Cerebellar cortex (tissue), 1 donor: ENCODE measurements around the gene LMBR1.
"Not testable (repeated sequence)": the region's sequence is repeated elsewhere in the genome, so short reads cannot be mapped to it uniquely, and the experiment has no call there.

Experiments used
- DNase-seq: peaks from one replicate; pipeline ENCODE4 v3.0.0-alpha.2; 2015; ENCODE audit warnings: low spot score

LMBR1 gene, protein sequence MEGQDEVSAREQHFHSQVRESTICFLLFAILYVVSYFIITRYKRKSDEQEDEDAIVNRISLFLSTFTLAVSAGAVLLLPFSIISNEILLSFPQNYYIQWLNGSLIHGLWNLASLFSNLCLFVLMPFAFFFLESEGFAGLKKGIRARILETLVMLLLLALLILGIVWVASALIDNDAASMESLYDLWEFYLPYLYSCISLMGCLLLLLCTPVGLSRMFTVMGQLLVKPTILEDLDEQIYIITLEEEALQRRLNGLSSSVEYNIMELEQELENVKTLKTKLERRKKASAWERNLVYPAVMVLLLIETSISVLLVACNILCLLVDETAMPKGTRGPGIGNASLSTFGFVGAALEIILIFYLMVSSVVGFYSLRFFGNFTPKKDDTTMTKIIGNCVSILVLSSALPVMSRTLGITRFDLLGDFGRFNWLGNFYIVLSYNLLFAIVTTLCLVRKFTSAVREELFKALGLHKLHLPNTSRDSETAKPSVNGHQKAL

DNA sequence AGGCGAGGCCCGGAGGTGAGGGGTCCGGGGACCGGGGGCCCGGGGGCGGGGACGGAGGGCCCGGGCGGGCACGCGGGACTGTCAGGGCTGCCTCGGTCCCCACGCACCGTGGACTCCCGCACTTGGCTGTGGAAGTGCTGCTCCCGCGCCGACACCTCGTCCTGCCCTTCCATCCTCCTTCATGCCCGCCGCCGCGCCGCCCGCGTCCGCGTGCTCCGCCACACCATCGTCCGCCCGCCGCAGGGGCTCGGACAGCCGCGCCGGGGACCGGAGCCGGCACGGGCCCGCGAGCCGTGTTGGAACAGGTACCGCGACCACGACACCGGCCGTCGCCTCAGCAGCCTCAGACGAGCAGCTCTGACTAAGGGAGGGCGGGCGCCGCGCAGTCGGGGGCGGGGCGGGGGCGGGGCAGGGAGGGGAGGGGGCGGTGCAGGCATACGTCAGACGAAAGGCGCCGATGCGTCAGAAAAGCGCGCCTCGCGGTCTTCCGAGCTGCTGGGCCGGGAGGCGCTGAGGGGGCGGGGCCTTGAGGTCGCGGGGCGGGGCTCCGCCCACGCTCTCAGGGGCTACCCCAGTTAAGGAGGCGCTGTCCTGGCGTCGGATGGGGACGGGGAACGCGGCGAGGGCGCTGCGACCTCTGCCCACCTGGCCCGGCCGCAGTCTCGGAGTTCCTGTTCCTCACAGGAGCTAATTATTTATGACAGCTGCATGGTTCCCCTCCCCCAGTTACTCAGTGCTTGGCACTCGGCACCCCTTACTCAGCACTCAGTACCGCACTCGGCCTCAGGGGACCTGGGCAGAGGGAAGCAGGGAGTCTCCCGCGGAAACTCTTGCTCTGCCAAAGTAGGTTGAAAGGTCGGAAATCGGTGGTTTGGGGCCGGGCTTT, at the start of gene LMBR1:
LMBR1 (minus strand) TSS at position 363 of the 886 bp plus-strand sequence; CDS start at position 173, 190 bp downstream.
- peak; percentile 91 for DNase-seq

DNA sequence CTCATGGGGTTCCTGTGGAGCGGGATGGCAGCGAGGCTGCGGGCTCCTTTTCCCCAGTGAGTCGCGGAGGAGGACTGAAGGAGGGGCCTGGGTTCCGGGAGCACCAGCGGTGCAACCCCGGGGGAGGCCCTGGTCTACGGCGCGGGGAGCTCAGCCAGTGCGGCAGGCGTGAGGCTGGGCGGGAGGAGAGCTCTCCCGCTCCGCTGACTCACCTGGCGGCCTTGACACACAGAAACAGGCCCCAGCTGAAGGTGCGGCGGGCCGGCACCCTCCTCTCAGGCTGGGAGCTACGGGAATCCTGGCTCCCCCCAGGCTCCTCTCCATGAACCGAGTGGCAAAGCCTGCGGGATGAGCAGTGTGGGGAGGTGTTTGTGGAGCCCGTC, 49.7 kb upstream of the LMBR1 start:
- DNase-seq = peak; percentile 13

DNA sequence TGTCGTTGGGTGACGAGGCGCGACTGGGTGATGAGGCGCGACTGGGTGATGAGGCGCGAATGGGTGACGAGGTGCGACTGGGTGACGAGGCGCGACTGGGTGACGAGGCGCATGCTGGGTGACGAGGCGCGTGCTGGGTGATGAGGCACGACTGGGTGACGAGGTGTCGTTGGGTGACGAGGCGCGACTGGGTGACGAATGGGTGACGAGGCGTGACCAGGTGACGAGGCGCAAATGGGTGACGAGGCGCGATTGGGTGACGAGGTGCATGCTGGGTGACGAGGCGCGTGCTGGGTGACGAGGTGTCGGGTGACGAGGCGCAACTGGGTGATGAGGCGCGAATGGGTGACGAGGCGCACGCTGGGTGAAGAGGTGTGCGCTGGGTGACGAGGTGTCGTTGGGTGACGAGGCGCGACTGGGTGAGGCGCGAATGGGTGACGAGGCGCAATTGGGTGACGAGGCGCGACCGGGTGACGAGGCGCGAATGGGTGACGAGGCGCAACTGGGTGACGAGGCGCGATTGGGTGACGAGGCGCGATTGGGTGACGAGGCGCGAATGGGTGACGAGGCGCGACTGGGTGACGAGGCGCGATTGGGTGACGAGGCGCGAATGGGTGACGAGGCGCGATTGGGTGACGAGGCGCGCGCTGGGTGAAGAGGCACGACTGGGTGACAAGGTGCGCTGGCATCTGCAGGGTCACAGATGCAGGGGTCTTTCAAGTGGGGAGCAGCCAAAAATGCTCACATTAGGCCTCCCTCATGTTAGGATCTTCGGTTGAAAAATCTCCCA, 48.6 kb upstream of the LMBR1 start:
- no peak for DNase-seq

DNA sequence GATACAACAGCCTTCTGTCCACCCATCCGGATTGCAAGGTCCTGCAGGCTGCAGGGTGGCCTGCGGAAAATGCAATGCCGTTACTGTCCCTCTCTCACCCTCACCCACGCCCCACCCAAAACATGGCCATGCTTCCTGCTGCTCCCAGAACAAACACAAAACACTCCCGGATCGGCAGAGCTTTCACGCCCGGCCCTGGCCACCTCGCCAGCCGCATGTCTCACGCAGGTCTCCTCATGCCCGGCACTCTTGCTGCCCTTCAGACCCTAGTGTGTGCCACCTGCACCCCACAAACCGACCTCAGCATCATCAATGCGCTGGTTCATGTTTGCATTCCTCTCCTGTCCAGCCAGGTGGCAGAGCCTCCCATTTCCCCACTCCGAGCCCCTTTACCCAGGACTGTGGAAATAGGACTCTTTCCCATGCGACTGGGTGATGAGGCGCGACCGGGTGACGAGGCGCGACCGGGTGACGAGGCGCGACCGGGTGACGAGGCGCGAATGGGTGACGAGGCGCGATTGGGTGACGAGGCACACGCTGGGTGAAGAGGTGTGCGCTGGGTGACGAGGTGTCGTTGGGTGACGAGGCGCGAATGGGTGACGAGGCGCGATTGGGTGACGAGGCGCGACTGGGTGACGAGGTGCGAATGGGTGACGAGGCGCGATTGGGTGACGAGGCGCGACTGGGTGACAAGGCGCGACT, 47.6 kb upstream of the LMBR1 start:
- DNase-seq = no peak

DNA sequence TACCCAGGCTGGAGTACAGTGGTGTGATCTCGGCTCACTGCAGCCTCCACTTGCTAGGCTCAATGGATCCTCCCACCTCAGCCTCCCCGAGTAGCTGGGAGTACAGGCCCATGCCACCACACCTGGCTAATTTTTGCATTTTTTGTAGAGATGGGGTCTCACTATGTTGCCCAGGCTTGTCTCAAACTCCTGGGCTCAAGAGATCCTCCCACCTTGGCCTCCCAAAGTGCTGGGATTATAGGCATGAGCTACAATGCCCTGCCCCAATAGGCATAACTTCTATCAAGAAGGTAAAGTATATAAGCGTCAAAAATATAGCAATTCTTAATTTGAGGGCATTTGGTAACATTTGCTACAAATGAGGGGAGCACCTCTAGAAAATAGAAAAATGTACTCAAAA, 43.8 kb upstream of the LMBR1 start:
- DNase-seq = not testable (repeated sequence)

DNA sequence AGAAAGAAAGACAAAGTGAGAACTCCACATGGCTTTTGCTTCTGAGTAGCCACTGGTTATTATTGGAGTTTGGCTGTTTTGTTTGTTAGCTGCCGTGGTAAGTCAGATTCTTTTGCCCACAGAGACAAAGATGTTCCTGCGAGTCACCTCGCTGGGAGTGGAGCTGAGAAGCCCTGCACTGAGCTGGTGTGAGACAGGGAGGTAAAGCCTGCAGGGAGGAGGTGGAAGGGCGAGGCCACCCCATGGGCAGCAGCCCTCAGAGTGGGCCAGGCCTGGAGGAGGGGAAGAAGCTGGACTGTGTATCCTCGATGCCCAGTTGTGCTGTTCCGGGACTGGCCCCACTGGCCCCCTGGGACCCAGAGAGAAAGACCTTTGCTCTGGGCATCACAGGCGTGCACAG, 42.3 kb upstream of the LMBR1 start:
- DNase-seq = no peak

DNA sequence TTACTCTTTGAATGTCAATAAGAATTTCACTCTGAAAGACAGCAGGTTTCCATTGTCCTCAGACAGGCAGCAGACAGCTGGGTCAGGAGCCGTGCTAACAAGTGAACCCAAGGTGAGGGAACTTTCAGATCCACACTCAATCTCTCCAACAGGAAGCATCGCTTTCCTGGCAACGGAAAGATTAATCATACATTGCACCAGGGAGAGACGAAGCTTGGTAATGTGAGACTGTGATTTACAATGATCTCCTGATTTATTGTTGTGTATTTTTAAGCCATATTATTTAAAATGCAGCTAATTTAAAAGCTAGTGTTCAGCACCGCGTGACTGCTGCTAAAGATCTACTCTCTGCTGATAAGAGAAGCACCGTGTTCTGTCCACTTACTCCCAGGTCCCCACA, 39.0 kb upstream of the LMBR1 start:
- DNase-seq = no peak

DNA sequence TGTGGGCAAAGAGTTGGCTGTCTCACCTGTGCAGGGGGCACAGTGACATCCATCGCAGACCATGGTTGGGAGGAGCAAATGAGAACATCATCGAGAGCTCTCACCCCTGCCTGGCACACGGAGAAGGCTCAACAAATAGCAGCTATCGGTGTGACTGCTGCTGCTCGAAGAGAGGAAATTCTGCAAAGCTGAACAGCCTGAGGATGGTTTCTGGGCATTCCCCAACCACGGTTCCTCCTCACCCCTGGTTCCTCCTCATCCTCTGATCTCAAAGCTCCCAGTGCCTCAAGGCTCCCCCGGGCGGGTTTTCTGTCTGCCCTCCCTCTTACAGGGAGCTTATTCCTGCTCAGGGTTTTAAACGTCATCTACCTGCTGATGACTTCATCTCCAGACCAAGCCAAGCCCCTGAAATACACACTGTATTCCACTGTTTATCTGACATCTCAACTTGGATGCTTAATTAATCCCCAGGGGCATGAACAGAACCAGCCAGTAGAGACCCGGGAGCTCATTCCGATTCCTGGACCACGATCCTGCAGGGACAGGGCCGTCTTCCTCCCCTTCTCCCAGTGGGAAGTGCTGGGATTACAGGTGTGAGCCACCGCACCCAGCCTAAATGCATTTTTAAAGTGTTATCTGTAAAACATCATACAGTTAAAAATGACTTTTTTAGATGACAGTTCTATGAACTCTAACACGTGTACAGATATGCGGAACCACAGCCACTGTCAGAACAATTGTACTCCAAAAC, 37.0 kb upstream of the LMBR1 start:
- no peak for DNase-seq

DNA sequence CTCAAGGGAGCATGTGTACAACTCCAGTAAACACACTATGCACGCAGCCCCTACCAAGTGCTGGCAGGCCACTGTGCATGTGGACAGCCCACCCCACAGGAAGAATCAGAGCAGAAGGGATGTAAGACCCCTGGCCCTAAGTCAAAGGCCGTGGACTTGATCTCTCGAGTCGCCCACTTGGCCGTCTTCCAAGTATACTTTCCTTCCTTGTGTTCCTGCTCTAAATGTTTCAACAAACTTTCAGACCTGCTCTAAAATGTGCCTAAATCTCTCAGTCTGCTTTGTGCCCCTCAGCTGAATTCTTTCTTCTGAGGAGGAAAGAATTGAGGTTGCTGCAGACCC, 35.4 kb upstream of the LMBR1 start:
- DNase-seq = no peak

DNA sequence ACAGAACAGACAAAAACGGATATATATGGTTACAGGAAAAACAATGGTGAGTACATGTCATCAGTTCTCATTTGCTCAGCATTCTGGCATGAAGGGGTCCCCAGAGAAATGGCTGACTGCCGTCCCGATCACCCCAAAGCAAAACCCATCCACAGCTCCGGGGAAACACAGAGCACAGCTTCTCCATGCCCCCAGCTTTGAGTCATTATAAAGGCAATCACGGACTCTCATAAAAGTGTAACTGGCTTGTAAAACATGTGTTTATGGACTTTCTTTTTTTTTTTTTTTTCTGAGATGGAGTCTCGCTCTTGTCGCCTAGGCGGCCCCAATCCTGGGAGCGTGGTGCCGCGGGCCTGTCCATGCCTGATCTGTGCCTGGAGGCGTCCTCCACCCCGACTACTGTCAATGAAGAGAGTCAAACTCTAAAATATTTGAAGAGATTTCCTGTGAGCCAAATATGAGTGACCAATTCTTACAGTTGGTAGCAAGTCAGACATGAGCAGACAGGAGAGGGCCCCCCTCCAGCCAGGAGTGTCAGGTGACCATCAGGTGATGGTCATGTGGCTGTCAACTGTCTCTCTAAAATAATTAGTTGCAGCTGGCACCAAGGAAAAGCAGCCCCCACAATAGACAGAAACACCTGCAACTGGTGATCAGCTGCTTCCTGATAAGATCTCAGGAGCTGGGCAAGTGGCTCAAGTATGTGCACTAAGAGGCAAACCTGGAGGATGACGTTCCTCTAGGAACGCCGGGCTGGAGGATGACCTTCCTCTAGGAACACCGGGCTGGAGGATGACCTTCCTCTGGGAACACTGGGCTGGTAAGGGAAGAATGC, 34.8 kb upstream of the LMBR1 start:
- no peak for DNase-seq

DNA sequence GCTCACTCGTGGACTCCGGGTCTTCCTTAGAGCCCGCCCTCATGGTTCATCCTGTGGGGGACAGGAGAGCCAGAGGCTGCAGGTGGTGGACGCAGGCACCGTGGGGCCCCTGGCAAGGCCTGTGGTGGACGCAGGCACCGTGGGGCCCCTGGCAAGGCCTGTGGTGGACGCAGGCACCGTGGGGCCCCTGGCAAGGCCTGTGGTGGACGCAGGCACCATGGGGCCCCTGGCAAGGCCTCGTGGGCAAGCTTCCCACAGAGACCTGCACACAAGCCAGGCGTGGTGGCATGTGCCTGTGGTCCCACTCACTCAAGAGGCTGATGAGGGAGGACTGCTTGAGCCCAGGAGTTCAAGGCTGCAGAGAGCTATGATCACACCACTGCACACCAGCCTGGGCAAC, 32.8 kb upstream of the LMBR1 start:
- DNase-seq = not testable (repeated sequence)

DNA sequence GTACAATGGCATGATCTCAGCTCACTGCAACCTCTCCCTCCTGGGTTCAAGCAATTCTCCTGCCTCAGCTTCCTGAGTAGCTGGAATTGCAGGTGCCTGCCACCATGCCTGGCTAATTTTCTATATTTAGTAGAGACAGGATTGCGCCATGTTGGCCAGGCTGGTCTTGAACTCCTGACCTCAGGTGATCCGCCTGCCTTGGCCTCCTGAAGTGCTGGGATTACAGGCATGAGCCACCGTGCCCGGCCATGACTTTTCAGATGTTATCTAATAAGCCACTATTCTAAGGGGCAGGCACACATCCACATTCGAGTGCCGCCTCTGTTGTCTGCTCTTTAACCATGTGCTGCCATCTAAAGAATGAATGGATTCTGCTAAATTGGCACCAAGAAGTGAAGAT, 29.3 kb upstream of the LMBR1 start:
- DNase-seq = not testable (repeated sequence)

DNA sequence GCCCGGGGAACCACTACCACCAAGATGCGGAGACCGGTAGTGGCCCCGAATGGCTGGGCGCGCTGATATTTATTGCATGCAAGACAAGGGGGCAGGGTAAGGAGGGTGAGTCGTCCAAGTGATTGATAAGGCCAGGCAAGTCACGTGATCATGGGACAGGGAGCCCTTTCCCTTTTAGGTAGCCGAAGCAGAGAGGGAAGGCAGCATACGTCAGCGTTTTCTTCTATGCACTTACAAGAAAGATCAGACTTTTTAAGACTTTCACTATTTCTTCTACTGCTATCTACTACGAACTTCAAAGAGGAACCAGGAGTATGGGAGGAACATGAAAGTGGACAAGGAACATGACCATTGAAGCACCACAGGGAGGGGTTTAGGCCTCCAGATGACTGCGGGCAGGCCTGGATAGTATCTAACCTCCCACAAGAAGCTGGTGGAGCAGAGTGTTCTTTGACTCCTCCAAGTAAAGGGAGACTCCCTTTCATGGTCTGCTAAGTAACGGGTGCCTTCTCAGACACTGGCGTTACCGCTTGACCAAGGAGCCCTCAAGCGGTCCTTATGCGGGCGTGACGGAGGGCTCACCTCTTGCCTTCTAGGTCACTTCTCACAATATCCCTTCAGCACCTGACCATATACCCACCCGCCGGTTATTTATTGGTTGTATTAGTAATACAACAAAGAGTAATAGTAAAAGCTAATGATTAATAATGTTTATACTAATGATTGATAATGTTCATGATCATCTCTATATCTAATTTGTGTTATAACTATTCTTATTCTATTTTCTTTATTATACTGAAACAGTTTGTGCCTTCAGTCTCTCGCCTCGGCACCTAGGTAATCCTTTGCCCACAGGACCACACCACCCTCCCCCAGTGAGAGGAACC, 27.7 kb upstream of the LMBR1 start:
- not testable (repeated sequence) for DNase-seq

DNA sequence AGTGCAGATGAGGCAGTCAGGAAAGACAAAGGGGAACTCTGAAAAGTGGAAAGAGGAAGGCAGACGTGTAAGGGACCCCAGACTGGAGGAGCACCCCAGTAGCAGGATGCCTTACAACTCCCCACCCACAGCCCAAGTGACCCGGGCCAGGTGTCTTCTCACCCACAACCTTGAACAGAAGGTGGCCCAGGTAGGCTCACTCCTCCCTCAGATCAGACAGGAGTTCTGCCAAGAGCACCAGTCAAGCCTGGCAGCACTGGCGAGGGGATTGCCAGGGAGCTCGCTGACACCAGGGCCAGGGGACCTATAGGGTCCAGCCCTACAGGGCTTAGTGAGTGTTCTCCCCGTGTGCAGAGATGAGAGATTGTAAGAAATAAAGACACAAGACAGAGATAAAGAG, 27.1 kb upstream of the LMBR1 start:
- no peak for DNase-seq

DNA sequence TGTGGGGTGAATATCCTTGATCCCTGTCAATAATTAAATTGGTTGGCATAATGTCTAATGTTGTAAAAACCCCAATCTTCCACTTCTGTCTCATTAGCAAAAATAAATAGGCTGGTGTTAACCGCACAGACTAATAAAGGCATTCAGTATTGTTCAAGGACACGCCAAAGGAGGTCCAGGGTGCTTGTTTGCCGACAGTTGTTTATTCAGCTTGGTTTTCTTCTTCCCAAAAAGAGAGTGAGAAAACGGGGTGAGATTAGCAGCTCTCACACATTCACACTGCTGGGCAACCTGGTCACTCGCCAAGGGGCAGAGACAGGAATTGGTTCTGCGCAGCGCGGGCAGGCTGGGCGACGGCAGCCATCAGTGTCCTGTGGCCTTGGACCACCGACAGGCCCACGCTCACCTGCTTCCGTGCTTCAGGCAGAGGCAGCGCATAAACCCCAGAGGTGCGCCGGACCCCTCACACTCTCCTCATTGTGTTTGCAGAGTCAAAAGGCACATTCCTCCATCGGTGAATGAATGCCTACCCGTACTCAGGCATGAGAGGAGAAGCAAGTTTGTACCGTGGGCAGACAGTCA, 26.2 kb upstream of the LMBR1 start:
- DNase-seq = no peak

DNA sequence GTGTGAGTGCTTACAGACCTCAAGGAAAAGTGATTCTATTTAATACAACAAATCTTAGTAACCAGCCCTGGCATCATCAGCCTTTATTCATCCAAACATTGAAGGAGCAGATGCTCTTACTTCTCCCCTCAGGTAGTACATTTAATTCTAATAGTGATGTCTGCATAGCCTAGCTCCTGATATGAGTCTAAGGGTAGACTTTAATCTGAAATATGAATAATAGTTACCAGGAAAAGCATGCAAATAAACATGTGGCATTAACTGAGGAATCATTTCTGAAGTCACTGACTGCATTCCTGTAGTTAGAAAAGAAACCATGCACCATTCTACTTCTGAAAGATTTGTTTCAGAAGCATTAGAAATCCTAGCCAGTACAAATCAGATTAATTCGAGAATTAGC, 25.7 kb upstream of the LMBR1 start:
- DNase-seq = no peak

DNA sequence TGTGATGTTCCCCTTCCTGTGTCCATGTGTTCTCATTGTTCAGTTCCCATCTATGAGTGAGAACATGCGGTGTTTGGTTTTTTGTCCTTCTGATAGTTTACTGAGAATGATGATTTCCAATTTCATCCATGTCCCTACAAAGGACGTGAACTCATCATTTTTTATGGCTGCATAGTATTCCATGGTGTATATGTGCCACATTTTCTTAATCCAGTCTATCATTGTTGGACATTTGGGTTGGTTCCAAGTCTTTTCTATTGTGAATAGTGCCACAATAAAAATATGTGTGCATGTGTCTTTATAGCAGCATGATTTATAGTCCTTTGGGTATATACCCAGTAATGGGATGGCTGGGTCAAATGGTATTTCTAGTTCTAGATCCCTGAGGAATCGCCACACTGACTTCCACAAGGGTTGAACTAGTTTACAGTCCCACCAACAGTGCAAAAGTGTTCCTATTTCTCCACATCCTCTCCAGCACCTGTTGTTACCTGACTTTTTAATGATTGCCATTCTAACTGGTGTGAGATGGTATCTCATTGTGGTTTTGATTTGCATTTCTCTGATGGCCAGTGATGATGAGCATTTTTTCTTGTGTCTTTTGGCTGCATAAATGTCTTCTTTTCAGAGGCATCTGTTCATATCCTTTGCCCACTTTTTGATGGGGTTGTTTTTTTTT, 16.7 kb upstream of the LMBR1 start:
- DNase-seq = not testable (repeated sequence)

DNA sequence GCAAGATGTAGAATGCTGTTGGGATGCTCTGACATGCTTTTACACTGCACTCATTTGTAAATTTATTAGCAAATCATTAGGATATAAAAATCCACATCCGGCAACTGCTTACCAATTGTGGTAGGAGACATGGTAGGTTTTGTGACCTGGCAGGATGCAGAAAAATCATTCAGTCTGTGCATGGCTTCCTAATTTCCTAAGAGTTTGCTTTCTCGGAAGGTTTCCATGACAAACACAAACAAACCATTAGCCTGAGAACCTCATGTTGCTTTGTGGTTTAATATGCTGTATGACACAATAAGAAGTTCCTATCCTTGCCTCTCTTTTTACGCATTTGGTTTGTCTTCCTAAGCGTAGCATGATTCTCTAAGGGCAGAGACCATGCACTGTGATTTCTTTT, 14.7 kb upstream of the LMBR1 start:
- no peak for DNase-seq
